HL-60 (cell line): ENCODE measurements around the gene RECK.

Experiments used
- DNase-seq, 2 experiments: peaks; one replicate each; pipeline ENCODE4 v3.0.0-alpha.2; 2010 to 2020; ENCODE audit warnings: low read depth in 1 of 2, low spot score in 1 of 2
- H3K27ac ChIP-seq: fragments of 250-450 bp; sonication (Bioruptor Pico); replicated peaks from 2 replicates; pipeline ENCODE4 v1.5.1; 2020; ENCODE audit warnings: mild to moderate bottlenecking, moderate library complexity
- H3K27me3 ChIP-seq: fragments of 250-450 bp; sonication (Bioruptor Pico); 2 replicates; pipeline ENCODE4 v1.5.1; 2021; ENCODE audit warnings: mild to moderate bottlenecking, moderate library complexity; ENCODE audit not compliant: insufficient read depth, poor library complexity, severe bottlenecking
- H3K4me3 ChIP-seq: replicated peaks from 2 replicates; pipeline ENCODE4 v1.5.1; 2011; ENCODE audit warnings: mild to moderate bottlenecking, control low read depth, low read length; ENCODE audit not compliant: insufficient read depth
- GABPA ChIP-seq: IDR thresholded peaks from 2 replicates; pipeline ENCODE4 v1.6.1; 2012; ENCODE audit warnings: low read depth
- POLR2AphosphoS5 ChIP-seq: IDR thresholded peaks from 2 replicates; pipeline ENCODE4 v1.6.1; 2012; ENCODE audit warnings: low read depth
- REST ChIP-seq: IDR thresholded peaks from 2 replicates; pipeline ENCODE4 v1.6.1; 2012; ENCODE audit warnings: low read depth; ENCODE audit not compliant: insufficient replicate concordance
- SPI1 ChIP-seq: IDR thresholded peaks from 2 replicates; pipeline ENCODE4 v1.6.1; 2012; ENCODE audit warnings: low read depth, mild to moderate bottlenecking, borderline replicate concordance
- TF ChIP-seq, protein P1 (sequence below): IDR thresholded peaks from one replicate; pipeline ENCODE4 v1.5.1; 2011; ENCODE audit warnings: low read length, control low read depth, inconsistent platforms; ENCODE audit not compliant: insufficient read depth

The RECK gene

GRCh38 chr9:36143245-36143641, 106.5 kb downstream of the RECK start:
- 0 out of 2 replicates have a peak, but pooled peaks have one; percentile 1 for TF ChIP-seq POLR2AphosphoS5
- TF ChIP-seq SPI1: no peak
- Histone ChIP-seq H3K27ac (peak overlapping the region; percentile 67), H3K27me3 (no peaks in the 10 kb centered on the region), H3K4me3 (no peak overlapping the region)
- DNase-seq: no peak

- peak overlapping the region; percentile 67 for H3K27ac ChIP-seq
- no peak overlapping the region for H3K4me3 ChIP-seq
- no peaks in the 10 kb centered on the region for H3K27me3 ChIP-seq
- TF ChIP-seq GABPA (no peak; the same call in 1 of the 2 replicates), POLR2AphosphoS5 (no peak), SPI1 (no peak), REST (no peak)
- TF ChIP-seq, protein P1, sequence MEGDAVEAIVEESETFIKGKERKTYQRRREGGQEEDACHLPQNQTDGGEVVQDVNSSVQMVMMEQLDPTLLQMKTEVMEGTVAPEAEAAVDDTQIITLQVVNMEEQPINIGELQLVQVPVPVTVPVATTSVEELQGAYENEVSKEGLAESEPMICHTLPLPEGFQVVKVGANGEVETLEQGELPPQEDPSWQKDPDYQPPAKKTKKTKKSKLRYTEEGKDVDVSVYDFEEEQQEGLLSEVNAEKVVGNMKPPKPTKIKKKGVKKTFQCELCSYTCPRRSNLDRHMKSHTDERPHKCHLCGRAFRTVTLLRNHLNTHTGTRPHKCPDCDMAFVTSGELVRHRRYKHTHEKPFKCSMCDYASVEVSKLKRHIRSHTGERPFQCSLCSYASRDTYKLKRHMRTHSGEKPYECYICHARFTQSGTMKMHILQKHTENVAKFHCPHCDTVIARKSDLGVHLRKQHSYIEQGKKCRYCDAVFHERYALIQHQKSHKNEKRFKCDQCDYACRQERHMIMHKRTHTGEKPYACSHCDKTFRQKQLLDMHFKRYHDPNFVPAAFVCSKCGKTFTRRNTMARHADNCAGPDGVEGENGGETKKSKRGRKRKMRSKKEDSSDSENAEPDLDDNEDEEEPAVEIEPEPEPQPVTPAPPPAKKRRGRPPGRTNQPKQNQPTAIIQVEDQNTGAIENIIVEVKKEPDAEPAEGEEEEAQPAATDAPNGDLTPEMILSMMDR: no peak
- DNase-seq: peak in 1 of 2 experiments; percentile 72
Observed at GRCh38 chr9:36144309-36145232, 107.9 kb downstream of the RECK start.

GRCh38 chr9:36145970-36146369, 109.3 kb downstream of the RECK start:
- TF ChIP-seq GABPA: no peak
- TF ChIP-seq SPI1: no peak
- TF ChIP-seq REST: no peak
- TF ChIP-seq, protein P1: no peak
- TF ChIP-seq POLR2AphosphoS5: no peak
- Histone ChIP-seq H3K4me3 (no peak overlapping the region), H3K27me3 (no peaks in the 10 kb centered on the region), H3K27ac (no peak overlapping the region)
- no peak for DNase-seq

DNA sequence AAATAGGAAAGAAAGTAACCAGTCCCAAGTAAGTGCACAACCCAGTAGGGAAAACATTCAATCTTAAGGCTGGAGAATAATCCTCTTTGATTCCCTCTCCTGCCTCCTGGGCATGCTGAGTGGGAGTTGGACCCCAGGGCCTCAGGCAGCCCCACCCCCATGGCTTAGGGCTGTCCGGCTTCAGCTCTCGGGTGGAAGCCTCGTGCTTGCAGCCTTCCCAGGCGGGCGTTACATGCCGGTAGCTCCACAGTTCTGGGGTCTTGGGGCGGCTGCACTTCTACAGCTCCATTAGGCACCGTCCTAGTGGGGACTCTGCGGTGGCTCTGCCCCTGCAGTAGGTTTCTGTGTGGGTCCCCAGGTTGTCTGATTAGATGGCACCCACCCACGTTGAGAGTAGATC, 109.9 kb downstream of the RECK start:
- H3K4me3 ChIP-seq: no peak overlapping the region
- no peaks in the 10 kb centered on the region for H3K27me3 ChIP-seq
- TF ChIP-seq GABPA (no peak), REST (no peak), POLR2AphosphoS5 (no peak), SPI1 (no peak)
- TF ChIP-seq, protein P1: no peak
- DNase-seq: no peak
- H3K27ac ChIP-seq: no peak overlapping the region
